Erythroblast (primary cell): Measurements from ENCODE around the gene N4BP2L1.

Experiments
- GATA1 ChIP-seq: IDR thresholded peaks from 2 replicates; pipeline ENCODE4 v1.6.1; 2011; ENCODE audit warnings: low read depth, mild to moderate bottlenecking, control low read depth, low read length, moderate library complexity
- POLR2A ChIP-seq: IDR thresholded peaks from 2 replicates; pipeline ENCODE4 v1.6.1; 2011; ENCODE audit warnings: mild to moderate bottlenecking, low read length

DNA sequence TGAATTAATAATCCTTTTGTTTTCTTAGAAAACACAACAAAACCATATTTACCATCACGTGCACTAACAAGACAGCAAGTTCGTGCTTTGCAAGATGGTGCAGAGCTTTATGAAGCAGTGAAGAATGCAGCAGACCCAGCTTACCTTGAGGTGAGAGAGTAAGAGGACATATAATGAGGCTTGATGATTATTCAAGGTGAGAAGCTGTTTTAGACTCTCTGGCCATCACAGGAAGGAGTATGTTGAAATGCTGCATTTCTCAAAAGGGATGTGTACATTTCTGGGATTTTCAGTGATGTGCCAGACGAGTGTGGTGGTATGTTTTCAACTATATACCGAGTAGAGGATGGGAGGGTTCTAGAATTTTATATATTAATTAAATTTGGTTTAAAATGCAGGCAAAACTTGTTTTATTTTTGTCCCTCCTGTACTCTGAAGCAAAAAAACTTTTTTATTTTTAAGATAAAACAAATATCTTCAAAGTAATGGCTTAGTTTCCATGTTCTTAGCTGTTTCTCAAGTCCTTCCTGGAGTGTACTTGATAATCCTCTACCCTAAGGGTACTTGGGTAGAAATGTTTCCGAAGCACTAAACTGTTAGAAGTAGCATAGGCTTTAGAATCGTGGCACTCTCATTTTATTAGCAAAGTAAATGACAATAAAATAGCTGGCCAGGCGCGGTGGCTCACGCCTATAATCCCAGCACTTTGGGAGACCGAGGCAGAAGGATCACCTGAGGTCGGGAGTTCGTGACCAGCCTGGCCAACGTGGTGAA lies 51.1 kb downstream of the N4BP2L1 start:
- TF ChIP-seq POLR2A (no peak), GATA1 (no peak)
